ENCODE measurements around the gene INSRR. TPM values are rescaled to one million over a fixed set of nuclear protein-coding genes. Genes with fewer than 3 reads are reported as not detected.

Gene INSRR
- under 0.01 TPM in 1 of 2 replicates, not detected in the other for total RNA-seq

DNA sequence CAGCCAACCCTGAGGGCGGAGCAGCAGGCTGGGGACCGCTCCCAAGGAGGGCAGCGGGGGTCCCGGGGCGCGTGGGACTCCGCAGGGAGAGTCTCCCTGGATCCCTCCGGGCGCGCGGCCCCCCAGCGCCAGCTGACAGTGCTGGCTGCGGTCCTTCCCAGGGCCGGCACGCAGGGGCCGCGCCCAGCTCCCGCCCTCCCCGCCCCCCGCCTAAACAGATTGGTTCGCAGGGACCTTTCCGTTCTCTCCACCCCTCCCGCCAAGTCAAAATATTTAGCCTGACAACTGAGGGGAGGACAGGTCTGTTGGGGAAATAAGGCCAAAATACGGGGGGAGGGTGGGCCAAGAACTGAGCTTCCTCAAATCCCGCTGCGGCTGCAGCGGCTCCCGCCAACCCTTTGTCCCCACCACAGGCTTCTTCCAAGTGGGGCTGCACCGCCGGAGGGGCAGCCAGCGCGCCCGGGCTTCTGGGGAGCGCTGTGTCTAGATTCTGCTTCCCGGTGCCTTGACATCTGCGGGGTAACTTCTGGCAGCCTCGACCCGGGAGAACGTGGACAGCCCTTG lies at the start of gene INSRR:
INSRR (minus strand) TSS at position 159 of the 564 bp plus-strand sequence. CDS start 496 bp downstream, outside the sequence.

GRCh38 chr1:156893048-156893953 lies 34.4 kb upstream of the INSRR start, which contains the start of gene PEAR1:
PEAR1 (plus strand) TSS chr1:156893718; CDS start chr1:156903927, 10,209 bp downstream.

DNA sequence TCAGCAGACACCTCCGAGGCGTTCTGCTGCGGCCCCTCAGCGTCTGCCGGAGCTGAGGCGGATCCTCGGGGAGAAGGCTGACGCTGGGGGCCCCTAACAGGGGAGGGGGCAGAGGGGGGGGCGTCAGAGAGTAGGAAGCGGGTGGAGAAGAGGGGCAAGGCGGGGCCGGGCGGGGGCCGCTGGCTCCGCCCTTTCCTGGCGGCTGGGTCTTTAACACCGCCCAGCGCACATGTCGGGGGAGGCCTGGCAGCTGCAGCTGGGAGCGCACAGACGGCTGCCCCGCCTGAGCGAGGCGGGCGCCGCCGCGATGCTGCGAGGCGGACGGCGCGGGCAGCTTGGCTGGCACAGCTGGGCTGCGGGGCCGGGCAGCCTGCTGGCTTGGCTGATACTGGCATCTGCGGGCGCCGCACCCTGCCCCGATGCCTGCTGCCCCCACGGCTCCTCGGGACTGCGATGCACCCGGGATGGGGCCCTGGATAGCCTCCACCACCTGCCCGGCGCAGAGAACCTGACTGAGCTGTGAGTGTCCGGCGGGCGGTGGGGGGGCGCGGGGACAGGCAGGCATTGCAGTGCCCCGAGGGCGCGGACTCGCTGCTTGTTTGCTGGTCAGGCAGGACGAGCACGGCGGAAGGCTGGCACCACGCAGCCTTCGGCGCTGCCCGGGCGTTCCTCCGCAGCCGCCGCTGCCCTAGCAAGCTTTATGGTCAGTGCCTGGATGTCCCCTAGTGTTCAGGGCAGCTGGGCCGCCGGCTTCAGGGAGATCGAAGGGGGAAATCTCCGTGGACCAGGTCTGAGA lies 1.9 kb upstream of the INSRR start, which contains the start of gene NTRK1:
NTRK1 (plus strand) TSS at position 238 of the 796 bp plus-strand sequence; CDS start at position 308, 70 bp downstream.

DNA sequence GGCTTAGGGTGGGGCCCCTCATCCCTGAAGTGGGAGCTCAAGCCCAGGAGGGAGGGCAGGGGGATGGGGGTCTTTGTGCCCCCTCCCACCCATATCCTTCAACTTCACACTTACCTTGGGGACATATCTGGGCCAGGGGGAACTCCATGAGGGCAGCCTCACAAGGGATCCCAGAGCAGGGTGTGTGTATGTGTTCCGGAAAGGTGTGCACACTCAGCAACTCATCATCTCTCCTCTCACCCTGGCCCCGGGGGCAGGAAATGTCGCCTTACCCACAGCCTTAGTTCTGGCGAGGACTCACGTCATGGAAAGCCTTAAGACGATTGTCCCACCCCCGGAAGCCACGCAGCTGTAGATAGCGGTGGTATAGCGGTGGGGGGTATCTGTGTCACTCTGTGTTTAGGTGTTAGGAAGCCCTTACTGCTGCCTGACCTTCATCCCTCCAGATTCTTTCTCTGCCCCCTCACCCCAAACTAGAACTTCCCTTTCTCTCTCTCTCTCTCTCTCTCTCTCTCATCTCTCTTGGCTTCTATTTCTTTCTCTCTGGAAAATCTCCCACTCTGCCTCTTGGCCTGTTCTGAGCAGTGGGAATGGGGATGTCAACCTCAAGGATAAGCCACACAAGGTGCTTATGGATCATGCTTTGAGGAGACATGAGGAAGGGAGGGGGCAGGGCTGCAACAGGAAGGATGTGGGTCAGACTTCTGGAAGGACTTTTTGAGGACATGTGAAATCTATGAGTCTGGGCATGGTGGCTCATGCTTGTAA lies 42.2 kb downstream of the INSRR start, which contains the start of gene SH2D2A:
SH2D2A (minus strand) TSS at position 288 of the 768 bp plus-strand sequence; CDS start at position 148, 140 bp downstream.

Other genes starting within 250 kb of the INSRR start
- not detected in 2 replicates for gene HAPLN2, start 239.7 kb downstream of the INSRR start, total RNA-seq
- under 0.01 TPM in 1 of 2 replicates, not detected in the other for gene BCAN, start 217.0 kb downstream of the INSRR start, total RNA-seq
- 0.65 and 2.7 TPM in 2 replicates for gene NES, start 181.7 kb downstream of the INSRR start, total RNA-seq
- 129 and 609 TPM in 2 replicates for gene CRABP2, start 153.5 kb downstream of the INSRR start, total RNA-seq
- gene METTL25B, start 130.6 kb downstream of the INSRR start, total RNA-seq, result 14.5 and 20.4 TPM in 2 replicates
- 31.1 and 34.2 TPM in 2 replicates for gene ISG20L2, start 130.4 kb downstream of the INSRR start, total RNA-seq
- gene MRPL24, start 118.0 kb downstream of the INSRR start, total RNA-seq, result 11.8 and 26.8 TPM in 2 replicates
- gene HDGF, start 107.4 kb downstream of the INSRR start, total RNA-seq, result 148 and 194 TPM in 2 replicates
- gene PRCC, start 91.6 kb downstream of the INSRR start, total RNA-seq, result 21.2 and 34.5 TPM in 2 replicates
- 1.2 TPM in 1 of 2 replicates, not detected in the other for gene SH2D2A, start 42.3 kb downstream of the INSRR start, total RNA-seq
- under 0.01 TPM in 1 of 2 replicates, not detected in the other for gene NTRK1, start 1.7 kb upstream of the INSRR start, total RNA-seq
- 1.6 and 3.3 TPM in 2 replicates for gene PEAR1, start 34.6 kb upstream of the INSRR start, total RNA-seq
- under 0.01 TPM in 1 of 2 replicates, not detected in the other for gene LRRC71, start 61.5 kb upstream of the INSRR start, total RNA-seq
- gene ARHGEF11, start 186.6 kb upstream of the INSRR start, total RNA-seq, result 36.1 TPM in 2 replicates
- not detected in 2 replicates for gene ETV3L, start 240.7 kb upstream of the INSRR start, total RNA-seq

All from placental epithelial cell (primary cell).